GM13976 (cell line): ENCODE measurements around the gene JMJD6.
"Not testable (repeated sequence)": the region's sequence is repeated elsewhere in the genome, so short reads cannot be mapped to it uniquely, and the experiment has no call there.

ENCODE experiments used
- DNase-seq: peaks from one replicate; pipeline ENCODE4 v3.0.0; 2012; ENCODE audit warnings: low spot score
- in situ Hi-C: fragments of 300-500 bp; cut with MboI; formaldehyde crosslinking; loops from one replicate; pipeline ENCODE4 v1.12.0; 2022; ENCODE audit warnings: low sequenced_read_pairs, mixed read lengths, inconsistent platforms; ENCODE audit not compliant: unreplicated experiment
- TF ChIP-seq, protein P1 (sequence below): IDR thresholded peaks from 2 replicates; pipeline ENCODE4 v1.5.1; 2012; ENCODE audit warnings: borderline replicate concordance, mild to moderate bottlenecking; ENCODE audit not compliant: insufficient read depth; ENCODE audit errors: extremely low read depth, missing control alignments, control extremely low read depth

The JMJD6 gene

DNA sequence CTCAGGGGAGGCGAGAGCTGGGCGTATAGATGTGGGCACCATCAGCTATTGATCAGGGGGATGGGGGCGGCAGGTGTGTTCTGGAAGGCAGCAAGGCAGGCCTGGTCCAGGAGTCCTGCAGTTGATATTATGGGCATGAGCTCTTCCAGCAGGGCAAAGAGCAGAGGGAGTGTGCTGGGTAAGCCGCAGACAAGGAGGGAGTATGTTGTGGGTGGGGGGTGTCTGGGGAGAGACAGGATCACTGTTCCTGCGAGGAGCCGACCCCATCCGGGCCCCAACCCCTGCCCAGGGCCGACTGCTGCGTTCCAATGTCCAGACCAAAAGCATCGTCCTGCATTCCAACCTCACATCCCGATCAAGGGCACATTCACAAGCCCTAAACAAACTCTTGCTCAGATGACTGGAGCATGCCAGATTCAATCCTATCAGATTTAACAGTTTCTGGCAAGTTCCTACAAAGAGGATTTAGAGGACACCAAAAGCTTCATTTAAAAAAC is 24.9 kb downstream of the JMJD6 start:
- in situ Hi-C loops: no loop called here
- TF ChIP-seq, protein P1, sequence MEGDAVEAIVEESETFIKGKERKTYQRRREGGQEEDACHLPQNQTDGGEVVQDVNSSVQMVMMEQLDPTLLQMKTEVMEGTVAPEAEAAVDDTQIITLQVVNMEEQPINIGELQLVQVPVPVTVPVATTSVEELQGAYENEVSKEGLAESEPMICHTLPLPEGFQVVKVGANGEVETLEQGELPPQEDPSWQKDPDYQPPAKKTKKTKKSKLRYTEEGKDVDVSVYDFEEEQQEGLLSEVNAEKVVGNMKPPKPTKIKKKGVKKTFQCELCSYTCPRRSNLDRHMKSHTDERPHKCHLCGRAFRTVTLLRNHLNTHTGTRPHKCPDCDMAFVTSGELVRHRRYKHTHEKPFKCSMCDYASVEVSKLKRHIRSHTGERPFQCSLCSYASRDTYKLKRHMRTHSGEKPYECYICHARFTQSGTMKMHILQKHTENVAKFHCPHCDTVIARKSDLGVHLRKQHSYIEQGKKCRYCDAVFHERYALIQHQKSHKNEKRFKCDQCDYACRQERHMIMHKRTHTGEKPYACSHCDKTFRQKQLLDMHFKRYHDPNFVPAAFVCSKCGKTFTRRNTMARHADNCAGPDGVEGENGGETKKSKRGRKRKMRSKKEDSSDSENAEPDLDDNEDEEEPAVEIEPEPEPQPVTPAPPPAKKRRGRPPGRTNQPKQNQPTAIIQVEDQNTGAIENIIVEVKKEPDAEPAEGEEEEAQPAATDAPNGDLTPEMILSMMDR: no peak
- DNase-seq: no peak

DNA sequence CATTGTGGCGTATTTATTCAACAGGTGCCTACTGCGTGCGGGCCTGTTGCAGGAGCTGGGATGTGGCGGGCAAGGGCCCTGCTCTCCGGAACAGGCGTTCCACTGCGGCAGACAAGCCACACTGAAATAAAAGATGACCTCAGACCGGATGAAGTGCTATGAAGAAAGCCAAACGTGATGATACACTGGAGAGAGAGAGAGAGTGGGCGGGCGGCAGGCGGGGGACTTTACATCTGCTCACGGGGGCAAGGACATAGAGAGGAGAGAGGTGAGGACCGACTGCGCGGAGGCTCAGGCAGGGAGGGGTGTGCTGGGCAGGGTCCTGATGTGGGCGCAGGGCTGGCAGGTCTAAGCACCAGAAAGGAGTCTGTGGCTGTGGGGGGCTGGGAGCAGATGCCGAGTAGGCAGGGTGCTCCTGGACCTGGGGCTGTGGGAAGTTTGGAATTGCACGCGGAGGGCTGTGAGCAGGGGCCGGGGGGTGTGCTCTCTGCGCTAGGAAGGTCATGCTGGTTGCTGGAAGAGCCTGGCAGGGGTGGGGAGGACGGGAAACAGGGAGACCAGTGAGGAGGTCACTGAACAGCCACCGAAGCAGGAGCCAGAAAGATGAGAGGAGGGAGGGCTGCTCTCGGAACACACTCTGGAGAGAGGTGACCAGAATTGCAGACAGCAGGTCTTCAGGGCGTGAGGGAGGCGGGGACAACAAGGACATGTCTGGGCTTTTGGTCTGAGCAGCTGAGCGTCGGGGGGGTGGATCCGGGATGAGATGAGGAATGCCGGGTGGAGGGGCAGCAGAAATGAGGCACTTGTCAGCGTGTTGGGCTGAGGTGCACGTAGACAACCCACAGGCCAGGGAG is 25.6 kb downstream of the JMJD6 start:
- DNase-seq: no peak
- in situ Hi-C loops: no loop called here
- TF ChIP-seq, protein P1: no peak

DNA sequence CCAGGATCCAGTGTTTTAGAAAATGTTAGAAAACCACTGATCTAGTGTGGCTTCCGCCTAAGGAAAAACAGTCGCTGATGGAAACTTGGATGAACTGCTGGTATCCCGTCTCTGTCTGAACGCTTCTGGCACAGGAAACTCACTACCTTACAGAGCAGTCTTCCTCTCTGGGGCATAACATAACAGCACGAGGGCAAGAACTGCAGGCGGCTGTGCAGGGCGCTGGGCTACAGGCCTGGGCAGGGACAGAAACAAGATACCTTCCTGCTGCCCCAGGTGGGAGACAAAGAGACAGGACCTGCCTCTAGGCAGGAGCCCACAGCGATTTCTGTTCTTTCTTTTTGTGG is 26.2 kb downstream of the JMJD6 start:
- in situ Hi-C loops: no loop called here
- TF ChIP-seq, protein P1: no peak
- DNase-seq: no peak

DNA sequence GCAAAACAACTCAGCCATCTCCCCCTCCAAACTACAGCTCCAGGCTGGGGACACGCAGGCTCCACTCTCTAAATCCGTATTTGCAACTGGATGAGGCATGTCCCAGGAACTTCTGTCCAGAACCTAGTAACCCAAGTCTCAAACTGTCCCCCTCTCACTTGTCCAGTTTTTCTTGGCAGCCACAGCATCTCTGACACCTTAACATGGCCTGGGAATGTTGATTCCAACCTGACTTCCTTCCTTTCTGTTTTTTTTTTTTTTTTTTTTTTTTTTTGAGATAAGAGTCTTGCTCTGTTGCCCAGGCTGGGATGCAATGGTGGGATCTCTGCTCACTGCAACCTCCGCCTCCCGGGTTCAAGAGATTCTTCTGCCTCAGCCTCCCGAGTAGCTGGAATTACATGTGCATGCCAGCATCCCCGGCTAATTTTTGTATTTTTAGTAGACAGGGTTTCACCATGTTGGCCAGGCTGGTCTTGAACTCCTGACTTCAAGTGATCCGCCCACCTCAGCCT is 27.9 kb downstream of the JMJD6 start:
- DNase-seq, in situ Hi-C loops: not testable (repeated sequence)

DNA sequence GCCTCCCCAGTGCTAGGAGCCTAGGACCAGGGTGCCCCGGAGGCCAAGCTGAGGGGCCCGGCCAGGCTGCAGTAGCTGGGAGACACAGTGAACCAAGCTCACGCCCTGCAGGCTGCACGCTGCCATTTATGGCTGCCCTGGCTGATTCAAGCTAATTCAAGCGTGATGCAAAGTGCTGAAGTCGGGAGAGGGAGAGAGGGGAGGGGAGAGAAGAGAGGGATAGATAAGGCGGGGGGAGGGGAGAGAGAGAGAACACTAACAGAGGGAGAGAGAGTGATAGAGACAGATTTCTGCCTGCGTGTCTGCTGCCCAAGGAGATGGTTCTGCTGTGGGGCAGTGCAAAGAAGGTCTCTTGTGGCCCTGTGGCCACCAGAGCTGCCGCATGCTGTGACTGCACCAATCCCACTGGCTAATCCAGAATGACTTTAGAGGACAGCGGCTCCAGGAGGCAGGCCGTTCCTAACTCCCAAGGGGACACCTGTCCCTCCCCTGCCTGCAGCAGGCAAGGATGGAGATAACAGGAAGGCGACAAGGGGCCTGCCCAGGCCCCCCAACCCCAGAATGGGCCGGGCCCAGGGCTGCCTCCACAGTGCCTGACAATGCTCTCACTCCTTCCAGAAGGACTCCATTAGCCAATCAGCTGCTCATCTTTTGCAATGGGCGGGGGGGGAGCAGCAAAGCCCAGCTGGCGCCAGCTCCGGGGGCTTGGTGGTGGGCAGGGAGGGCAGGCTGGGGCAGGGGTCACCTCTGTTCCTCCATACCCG is 28.5 kb downstream of the JMJD6 start:
- TF ChIP-seq, protein P1: no peak
- DNase-seq: no peak
- in situ Hi-C loops: no loop called here

DNA sequence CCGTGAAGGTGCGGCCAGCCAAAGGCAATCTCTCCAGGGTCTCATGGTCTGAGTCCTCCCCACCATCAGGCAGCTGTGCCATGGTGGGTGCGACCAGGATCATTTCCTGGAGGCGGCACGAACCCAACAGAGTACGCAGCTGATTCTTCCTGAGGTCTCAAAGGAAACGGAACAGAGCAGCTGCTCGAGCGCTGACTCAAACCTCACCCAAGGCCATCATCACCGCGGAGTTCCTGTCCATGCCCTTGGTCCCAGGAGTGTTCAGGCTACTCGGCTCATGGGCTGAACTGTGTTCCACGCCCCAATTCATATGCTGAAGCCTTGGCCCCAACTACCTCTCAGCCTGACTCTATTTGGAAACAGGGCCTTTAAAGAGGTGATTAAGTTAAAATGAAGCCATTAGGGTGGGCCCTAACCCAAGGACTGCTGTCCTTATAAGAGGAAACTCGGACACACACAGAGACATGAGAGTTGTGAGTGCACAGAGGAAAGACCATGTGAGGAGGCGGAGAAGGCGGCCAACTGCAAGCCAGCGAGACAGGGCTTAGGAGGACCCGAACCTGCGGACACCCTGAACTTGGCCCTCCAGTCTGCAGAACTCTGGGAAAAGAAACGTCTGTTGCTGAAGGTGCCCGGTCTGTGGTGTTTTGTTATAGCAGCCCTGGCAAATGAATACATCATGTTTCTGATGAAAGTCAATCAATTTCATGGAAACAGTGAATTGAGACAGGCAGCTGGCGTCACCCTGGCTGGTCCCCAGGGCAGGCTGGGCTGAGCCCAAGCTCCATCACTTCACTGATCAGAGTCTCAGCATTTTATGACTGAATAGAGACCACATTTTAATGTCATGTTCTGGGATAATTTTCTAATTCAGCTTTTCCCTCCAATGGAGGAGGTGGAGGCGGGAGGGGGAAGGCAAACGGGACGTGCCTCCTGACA is 29.4 kb downstream of the JMJD6 start:
- TF ChIP-seq, protein P1: no peak
- DNase-seq: peak; percentile 66
- in situ Hi-C loops: no loop called here
